ENCODE data around the gene CR1.
A peak's percentile ranks its signal among the peaks of the same experiment; 100 is the strongest.
"Not testable (repeated sequence)": the region's sequence is repeated elsewhere in the genome, so short reads cannot be mapped to it uniquely, and the experiment has no call there.

The CR1 gene

GRCh38 chr1:207495801-207496792, at the start of gene CR1:
CR1 (plus strand) TSS chr1:207496157; CDS start chr1:207496268, 111 bp downstream.
- no peak for DNase-seq

- no peak for DNase-seq
Observed at GRCh38 chr1:207453710-207454045, 42.3 kb upstream of the CR1 start.

- DNase-seq: no peak
Observed at GRCh38 chr1:207454046-207454964, 41.7 kb upstream of the CR1 start, which contains the start of gene CR2. CR2 (plus strand) TSS chr1:207454328; CDS start chr1:207454419, 91 bp downstream.

GRCh38 chr1:207455183-207455754, 40.7 kb upstream of the CR1 start:
- DNase-seq: no peak

- DNase-seq: no peak
Observed at GRCh38 chr1:207458414-207458813, 37.5 kb upstream of the CR1 start.

- no peak for DNase-seq
Observed at GRCh38 chr1:207459008-207459407, 36.9 kb upstream of the CR1 start.

- DNase-seq: no peak
Observed at GRCh38 chr1:207461649-207462048, 34.3 kb upstream of the CR1 start.

GRCh38 chr1:207462535-207462934, 33.4 kb upstream of the CR1 start:
- DNase-seq: no peak

GRCh38 chr1:207463021-207463420, 32.9 kb upstream of the CR1 start:
- DNase-seq: no peak

- DNase-seq: no peak
Observed at GRCh38 chr1:207463571-207463970, 32.4 kb upstream of the CR1 start.

- DNase-seq: no peak
Observed at GRCh38 chr1:207470927-207471326, 25.0 kb upstream of the CR1 start.

- DNase-seq: no peak
Observed at GRCh38 chr1:207474210-207474609, 21.7 kb upstream of the CR1 start.

- DNase-seq: no peak
Observed at GRCh38 chr1:207486198-207486597, 9.8 kb upstream of the CR1 start.

GRCh38 chr1:207487636-207488035, 8.3 kb upstream of the CR1 start:
- no peak for DNase-seq

- no peak for DNase-seq
Observed at GRCh38 chr1:207493212-207493611, 2.7 kb upstream of the CR1 start.

GRCh38 chr1:207494171-207494570, 1.8 kb upstream of the CR1 start:
- DNase-seq: no peak

GRCh38 chr1:207495281-207495680, 676 bp upstream of the CR1 start:
- not testable (repeated sequence) for DNase-seq

GRCh38 chr1:207497941-207498340, 2.0 kb downstream of the CR1 start:
- DNase-seq: no peak

- peak; percentile 2 for DNase-seq
Observed at GRCh38 chr1:207499573-207499972, 3.6 kb downstream of the CR1 start.

- no peak for DNase-seq
Observed at GRCh38 chr1:207500306-207500705, 4.3 kb downstream of the CR1 start.

- DNase-seq: no peak
Observed at GRCh38 chr1:207501071-207501470, 5.1 kb downstream of the CR1 start.

GRCh38 chr1:207502726-207503125, 6.8 kb downstream of the CR1 start:
- no peak for DNase-seq

- no peak for DNase-seq
Observed at GRCh38 chr1:207503950-207504349, 8.0 kb downstream of the CR1 start.
